ENCODE measurements around the gene IFNW1. TPM values are rescaled to one million over a fixed set of nuclear protein-coding genes. Genes with fewer than 3 reads are reported as not detected.
"Not testable (repeated sequence)": the region's sequence is repeated elsewhere in the genome, so short reads cannot be mapped to it uniquely, and the experiment has no call there.

The IFNW1 gene
- total and polyA plus RNA-seq, 8 donors = not detected

DNA sequence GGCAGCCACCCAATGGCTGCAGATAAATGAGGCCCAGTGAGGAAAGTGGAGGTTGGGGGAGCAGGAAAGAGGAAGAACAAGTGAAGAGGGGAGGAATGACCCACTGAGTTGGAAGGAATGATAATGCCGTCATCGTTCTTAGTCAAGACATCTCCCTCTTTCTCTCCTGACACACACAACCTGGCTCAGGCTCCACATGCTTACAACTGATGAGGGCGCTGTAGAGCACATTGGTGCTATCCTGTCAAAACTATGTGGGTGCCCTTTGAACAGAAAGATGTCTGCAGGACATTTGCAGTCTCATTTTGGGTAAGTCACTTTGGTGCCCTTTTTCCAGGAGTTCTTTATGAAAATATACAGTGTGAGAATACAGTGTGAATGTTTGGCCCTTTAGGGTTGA lies 5.9 kb downstream of the IFNW1 start:
- no peak for DNase-seq
- TF ChIP-seq EP300 (IDR thresholded peaks at IDR 0.05) (no peak), POLR2A (IDR thresholded peaks at IDR 0.05) (no peak), POLR2AphosphoS5 (IDR thresholded peaks at IDR 0.05) (no peak)
- TF ChIP-seq, protein P1, sequence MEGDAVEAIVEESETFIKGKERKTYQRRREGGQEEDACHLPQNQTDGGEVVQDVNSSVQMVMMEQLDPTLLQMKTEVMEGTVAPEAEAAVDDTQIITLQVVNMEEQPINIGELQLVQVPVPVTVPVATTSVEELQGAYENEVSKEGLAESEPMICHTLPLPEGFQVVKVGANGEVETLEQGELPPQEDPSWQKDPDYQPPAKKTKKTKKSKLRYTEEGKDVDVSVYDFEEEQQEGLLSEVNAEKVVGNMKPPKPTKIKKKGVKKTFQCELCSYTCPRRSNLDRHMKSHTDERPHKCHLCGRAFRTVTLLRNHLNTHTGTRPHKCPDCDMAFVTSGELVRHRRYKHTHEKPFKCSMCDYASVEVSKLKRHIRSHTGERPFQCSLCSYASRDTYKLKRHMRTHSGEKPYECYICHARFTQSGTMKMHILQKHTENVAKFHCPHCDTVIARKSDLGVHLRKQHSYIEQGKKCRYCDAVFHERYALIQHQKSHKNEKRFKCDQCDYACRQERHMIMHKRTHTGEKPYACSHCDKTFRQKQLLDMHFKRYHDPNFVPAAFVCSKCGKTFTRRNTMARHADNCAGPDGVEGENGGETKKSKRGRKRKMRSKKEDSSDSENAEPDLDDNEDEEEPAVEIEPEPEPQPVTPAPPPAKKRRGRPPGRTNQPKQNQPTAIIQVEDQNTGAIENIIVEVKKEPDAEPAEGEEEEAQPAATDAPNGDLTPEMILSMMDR (IDR thresholded peaks at IDR 0.05) = no peak

DNA sequence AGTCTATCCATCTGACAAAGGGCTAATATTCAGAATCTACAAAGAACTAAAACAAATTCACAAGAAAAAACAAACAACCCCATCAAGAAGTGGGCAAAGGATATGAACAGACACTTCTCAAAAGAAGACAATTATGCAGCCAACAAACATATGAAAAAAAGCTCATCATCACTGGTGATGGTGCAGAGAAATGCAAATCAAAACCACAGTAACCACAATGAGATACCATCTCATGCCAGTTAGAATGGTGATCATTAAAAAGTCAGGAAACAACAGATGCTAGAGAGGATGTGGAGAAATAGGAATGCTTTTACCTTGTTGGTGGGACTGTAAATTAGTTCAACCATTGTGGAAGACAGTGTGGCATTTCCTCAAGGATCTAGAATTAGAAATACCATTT lies 13.4 kb downstream of the IFNW1 start:
- H3K4me1 ChIP-seq; H3K9me3 ChIP-seq; DNase-seq; intact Hi-C loops (cut with DNase I; ENCODE audit: low total_unique reads); H3K27me3 ChIP-seq; H3K36me3 ChIP-seq; H3K4me3 ChIP-seq; H3K27ac ChIP-seq: not testable (repeated sequence)

More for the DNA sequence above, 5.9 kb downstream of the IFNW1 start:
- H3K4me1 ChIP-seq = no peaks in the 10 kb centered on the region
- intact Hi-C loops (cut with DNase I; ENCODE audit: low total_unique reads) = no loop called here
- no peaks in the 10 kb centered on the region for H3K9me3 ChIP-seq
- H3K27me3 ChIP-seq = no peaks in the 10 kb centered on the region
- 65 to 79% (median 69%) methylated on average over 3 of the region's 3 CpGs for WGBS, 5 donors
- no peak overlapping the region for H3K27ac ChIP-seq
- no peaks in the 10 kb centered on the region for H3K36me3 ChIP-seq
- H3K4me3 ChIP-seq = no peak overlapping the region

DNA sequence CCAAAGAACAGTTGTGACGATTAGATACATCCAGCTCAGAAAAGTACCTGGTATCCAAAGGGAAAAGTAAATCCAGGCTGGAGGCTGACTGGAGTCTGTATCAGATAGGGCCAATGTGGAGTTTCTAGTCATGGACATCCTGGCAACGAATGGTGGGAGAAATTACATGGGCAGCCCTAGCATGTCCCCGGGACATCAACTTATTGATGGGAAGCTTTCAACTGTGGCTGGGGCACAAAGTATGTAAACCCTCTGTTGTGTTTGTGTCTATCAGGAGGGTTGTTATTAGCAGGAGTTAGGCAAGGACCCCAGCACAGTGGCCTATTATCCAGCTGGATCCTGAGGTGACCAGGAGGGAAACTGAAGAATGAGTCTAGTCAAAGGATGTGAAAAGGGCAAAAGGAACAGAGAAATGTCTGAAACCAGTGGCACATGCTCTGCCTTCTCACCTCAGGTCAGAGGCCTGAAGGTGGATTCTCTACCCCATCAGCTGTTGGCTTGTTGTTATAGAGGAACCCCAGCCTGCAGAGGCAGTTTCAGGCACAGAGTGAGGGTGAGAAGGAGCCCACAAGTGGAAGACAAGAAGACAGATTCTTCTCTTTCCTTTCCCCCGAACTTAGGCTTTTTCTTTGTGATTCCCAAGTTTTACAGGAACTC lies 19.9 kb downstream of the IFNW1 start:
- Histone ChIP-seq H3K4me1 (no peaks in the 10 kb centered on the region), H3K27me3 (no peaks in the 10 kb centered on the region), H3K36me3 (no peaks in the 10 kb centered on the region), H3K9me3 (no peaks in the 10 kb centered on the region), H3K27ac (no peak overlapping the region), H3K4me3 (no peak overlapping the region)
- no peak for DNase-seq
- 71 to 90% (median 85%) methylated on average over 4 of the region's 4 CpGs for WGBS, 5 donors
- intact Hi-C loops (cut with DNase I; ENCODE audit: low total_unique reads) = no loop called here
- TF ChIP-seq, protein P1 (IDR thresholded peaks at IDR 0.05) = no peak

DNA sequence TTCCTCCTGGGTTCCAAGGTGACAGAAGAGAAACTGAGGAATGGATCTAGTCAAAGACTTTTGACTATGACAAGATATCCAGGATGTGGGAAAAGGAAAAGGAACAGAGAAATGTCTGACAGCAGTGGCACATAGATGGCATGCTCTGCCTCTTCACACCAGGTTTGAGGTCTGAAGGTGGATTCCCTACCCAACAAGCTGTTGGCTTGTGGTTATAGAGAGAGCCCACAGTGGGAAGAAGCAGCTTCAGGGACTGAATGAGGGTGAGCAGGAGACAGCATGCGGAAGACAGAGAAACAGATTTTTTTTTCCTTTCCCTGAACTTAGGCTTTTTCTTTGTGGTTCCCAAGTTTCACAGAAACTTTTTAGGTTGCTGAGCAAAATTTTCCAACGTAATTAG lies 20.6 kb downstream of the IFNW1 start:
- no peak for DNase-seq
- TF ChIP-seq, protein P1 (IDR thresholded peaks at IDR 0.05) = no peak
- TF ChIP-seq EP300 (IDR thresholded peaks at IDR 0.05) (no peak), POLR2A (IDR thresholded peaks at IDR 0.05) (no peak), POLR2AphosphoS5 (IDR thresholded peaks at IDR 0.05) (no peak)
- no peaks in the 10 kb centered on the region for H3K36me3 ChIP-seq
- WGBS, 5 donors = 87 to 94% (median 89%) methylated on average over 2 of the region's 2 CpGs
- intact Hi-C loops (cut with DNase I; ENCODE audit: low total_unique reads) = no loop called here
- no peaks in the 10 kb centered on the region for H3K27me3 ChIP-seq
- no peaks in the 10 kb centered on the region for H3K4me1 ChIP-seq
- H3K9me3 ChIP-seq = no peaks in the 10 kb centered on the region
- H3K27ac ChIP-seq = no peak overlapping the region
- H3K4me3 ChIP-seq = no peak overlapping the region

DNA sequence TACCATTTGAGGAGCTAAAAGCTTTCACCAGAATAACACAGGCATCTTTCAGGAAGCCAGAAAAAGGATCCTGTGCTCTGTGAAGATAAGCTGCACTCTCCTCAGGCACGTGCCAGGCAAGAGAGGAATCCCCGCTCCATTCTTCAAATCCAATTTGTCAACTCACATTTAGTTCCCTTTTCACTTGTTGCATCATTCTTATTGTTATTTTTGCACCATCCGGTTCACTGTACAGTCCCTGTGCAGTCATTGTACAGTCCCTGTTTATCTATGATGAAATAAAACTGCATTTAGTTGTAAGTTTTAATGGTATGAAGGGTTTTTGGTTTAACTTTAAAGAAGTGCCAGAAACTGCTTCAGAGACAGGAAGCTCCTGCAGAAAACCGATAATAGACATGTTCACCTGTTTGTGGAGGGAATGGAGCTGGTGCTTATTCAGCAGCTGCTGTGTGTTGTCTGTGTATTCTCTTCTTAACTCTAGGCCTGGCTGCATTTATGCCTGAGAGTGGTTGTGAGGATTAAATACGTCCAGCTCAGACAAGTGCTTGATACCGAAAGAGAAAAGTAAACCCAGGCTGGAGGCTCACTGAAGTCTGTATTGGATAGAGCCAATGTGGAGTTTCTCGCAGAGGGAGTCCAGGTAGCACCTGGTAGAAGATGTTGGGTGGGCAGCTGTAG lies 22.4 kb downstream of the IFNW1 start:
- Histone ChIP-seq H3K27me3 (no peaks in the 10 kb centered on the region), H3K36me3 (no peaks in the 10 kb centered on the region), H3K9me3 (no peaks in the 10 kb centered on the region), H3K4me1 (no peaks in the 10 kb centered on the region), H3K4me3 (no peak overlapping the region), H3K27ac (no peak overlapping the region)
- DNase-seq = peak in 1 of 2 donors; percentile 11
- TF ChIP-seq EP300 (IDR thresholded peaks at IDR 0.05) (no peak), POLR2A (IDR thresholded peaks at IDR 0.05) (no peak), POLR2AphosphoS5 (IDR thresholded peaks at IDR 0.05) (no peak)
- TF ChIP-seq, protein P1 (IDR thresholded peaks at IDR 0.05) = no peak
- WGBS, 5 donors = 64 to 71% (median 68%) methylated on average over 7 of the region's 7 CpGs
- intact Hi-C loops (cut with DNase I; ENCODE audit: low total_unique reads) = loop anchor here (10.0 kb wide), 1 partner anchor 1194 kb away; no protein-coding TSS in a partner anchor
